ENCODE results near the gene DKKL1.
"Not testable (repeated sequence)": the region's sequence is repeated elsewhere in the genome, so short reads cannot be mapped to it uniquely, and the experiment has no call there.

DKKL1 gene

GRCh38 chr19:49363268-49364082, at the start of gene DKKL1:
Gene DKKL1, plus strand, starts transcription at chr19:49363877. Its CDS starts 122 bp downstream, at chr19:49363999.
- ATAC-seq (peak; percentile 82), DNase-seq (peak; percentile 89)

GRCh38 chr19:49315111-49315510, 48.6 kb upstream of the DKKL1 start:
- ATAC-seq (no peak), DNase-seq (no peak)

GRCh38 chr19:49316284-49316683, 47.4 kb upstream of the DKKL1 start:
- ATAC-seq (no peak), DNase-seq (no peak)

DNA sequence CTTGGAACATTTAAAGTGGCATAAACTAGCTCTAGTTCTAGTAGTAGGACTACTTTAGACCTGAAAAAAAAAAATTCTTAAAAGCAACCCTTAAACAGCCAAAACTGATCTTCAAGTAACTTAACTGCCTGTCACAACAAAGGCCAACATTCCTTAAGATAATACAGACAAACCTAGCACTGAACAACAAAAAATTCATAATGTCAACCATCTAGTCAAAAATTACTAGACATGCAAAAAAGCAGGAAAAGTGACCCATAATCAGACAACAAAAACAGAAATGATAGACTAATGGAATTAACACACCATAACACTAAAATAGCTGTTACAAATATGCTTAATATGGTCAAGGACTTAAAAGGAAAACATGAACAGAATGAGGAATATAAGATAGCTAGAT, 45.4 kb upstream of the DKKL1 start:
- DNase-seq: no peak
- ATAC-seq: no peak

GRCh38 chr19:49324801-49325576, 38.7 kb upstream of the DKKL1 start, which contains the start of gene SLC6A16:
Gene SLC6A16, minus strand, starts transcription at chr19:49325191. Its CDS starts 13,844 bp downstream, at chr19:49311347.
- no peak for DNase-seq
- no peak for ATAC-seq

- not testable (repeated sequence) for DNase-seq, ATAC-seq
These were observed 37.9 kb upstream of the DKKL1 start for GRCh38 chr19:49325756-49326155.

- DNase-seq: no peak
- ATAC-seq: no peak
These were observed 37.4 kb upstream of the DKKL1 start for GRCh38 chr19:49326165-49326704.

- ATAC-seq: peak; percentile 46
- peak; percentile 61 for DNase-seq
These were observed 35.7 kb upstream of the DKKL1 start for GRCh38 chr19:49327878-49328544.

DNA sequence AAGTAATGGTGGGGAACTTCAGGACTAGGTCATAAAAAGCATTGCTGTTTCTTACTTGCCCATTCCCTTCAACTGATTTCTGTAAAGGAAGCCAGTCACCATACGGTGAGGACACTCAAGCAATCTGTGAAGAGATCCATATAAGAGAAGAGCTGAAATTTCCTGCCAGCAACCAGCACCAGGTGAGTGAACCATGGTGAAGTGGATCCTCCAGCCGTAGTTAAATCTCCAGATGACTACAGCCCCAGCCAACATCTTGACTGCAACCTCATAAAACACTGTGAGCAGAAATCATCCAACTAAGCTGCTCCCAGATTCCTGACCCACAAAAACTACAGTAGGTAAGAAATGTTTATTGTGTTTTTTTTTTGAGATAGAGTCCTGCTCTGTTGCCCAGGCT, 34.9 kb upstream of the DKKL1 start:
- no peak for ATAC-seq
- DNase-seq: no peak

DNA sequence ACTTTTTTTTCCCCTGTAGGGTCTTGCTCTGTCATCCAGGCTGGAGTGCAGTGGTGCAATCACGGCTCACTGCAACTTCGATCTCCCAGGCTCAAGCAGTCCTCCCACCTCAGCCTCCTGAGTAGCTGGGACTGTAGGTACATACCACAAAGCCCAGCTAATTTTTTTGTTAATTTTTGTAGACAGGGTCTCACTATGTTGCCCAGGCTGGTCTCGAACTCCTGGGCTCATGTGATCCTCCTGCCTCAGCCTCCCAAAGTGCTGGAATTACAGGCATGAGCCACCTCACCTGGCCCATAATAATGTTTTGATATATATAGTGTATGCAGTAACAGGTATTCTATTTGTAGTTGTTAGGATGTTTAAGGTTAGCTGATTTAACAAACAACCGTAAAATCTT, 32.5 kb upstream of the DKKL1 start:
- not testable (repeated sequence) for ATAC-seq, DNase-seq

DNA sequence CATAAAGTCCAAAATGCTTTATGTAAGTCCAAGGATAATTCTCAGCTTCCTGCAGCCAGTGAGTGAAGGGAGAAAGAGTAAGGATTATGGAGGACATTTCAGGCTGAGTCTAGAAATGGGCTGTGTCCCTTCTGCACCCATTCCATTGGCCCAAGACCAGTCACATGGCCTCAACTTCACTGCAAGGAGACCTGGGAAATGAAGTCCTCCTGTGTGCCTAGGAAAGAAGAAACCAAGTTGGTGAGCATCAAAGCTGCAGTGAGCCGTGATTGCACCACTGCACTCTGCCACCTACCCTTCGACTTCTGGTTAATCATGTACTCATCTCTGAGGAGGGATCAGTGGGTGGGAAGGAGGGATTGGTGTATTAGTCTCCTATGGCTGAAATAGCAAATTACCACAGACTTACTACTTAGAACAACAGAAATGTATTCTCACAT, 32.0 kb upstream of the DKKL1 start:
- ATAC-seq (peak; percentile 69), DNase-seq (peak; percentile 49)

- ATAC-seq, DNase-seq: not testable (repeated sequence)
These were observed 30.8 kb upstream of the DKKL1 start for GRCh38 chr19:49332691-49333417.

- ATAC-seq: no peak
- no peak for DNase-seq
These were observed 30.3 kb upstream of the DKKL1 start for GRCh38 chr19:49333418-49333805.

DNA sequence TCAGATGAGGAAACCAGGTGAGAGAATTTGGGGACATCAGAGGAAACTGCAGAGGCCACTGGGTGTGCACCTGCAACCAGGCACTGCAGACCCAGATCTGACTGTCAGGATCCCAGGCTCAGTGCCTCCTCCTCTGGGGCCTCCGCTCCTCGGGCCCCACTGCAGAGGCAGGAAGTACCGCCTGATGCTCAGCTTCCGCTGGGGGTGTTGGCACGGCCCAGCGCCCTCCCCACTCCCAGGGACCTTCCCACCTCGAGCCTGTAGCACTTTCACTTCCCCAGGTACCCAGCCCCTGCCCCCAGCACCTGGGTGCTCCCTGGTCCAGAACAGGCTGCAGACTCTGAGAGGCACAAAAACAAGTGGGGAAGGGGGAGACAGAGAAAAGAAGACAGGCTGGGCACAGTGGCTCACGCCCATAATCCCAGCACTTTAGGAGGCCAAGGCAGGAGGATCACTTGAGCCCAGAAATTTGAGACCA, 29.8 kb upstream of the DKKL1 start:
- ATAC-seq (peak; percentile 77), DNase-seq (peak; percentile 77)

DNA sequence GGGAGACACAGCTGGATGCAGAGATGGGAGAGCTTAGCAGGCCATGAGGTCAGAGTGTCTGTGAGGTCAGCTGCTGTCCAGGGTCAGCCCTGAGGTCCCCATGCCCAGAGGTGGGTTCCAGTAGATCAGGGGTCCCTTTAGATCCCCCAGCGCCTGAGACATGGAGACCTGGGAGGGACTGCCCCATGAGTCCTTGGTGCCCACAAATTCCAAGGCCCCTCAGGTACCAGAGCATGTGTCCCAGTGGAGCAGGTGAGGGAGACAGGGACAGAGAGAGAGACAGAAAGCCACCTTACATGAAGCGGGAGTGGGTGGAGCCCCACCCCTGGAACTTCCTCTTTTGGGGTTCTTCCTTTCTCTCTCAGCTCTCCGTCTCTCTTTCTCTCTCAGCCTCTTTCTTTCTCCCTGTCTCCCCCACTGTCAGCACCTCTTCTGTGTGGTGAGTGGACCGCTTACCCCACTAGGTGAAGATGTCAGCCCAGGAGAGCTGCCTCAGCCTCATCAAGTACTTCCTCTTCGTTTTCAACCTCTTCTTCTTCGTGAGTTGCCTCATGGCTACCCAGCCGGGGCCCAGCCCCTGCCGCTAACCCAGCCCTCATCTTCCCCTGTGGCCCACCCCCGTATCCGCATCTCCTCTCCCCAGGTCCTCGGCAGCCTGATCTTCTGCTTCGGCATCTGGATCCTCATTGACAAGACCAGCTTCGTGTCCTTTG, 28.4 kb upstream of the DKKL1 start, which contains the start of gene CD37:
Gene CD37 (plus strand): TSS at position 336 of the 713 bp plus-strand sequence. CDS start 135 bp downstream, at position 471.
- DNase-seq (peak; percentile 57), ATAC-seq (peak; percentile 25)

- DNase-seq (peak; percentile 43), ATAC-seq (peak; percentile 24)
These were observed 27.7 kb upstream of the DKKL1 start for GRCh38 chr19:49335784-49336481.

DNA sequence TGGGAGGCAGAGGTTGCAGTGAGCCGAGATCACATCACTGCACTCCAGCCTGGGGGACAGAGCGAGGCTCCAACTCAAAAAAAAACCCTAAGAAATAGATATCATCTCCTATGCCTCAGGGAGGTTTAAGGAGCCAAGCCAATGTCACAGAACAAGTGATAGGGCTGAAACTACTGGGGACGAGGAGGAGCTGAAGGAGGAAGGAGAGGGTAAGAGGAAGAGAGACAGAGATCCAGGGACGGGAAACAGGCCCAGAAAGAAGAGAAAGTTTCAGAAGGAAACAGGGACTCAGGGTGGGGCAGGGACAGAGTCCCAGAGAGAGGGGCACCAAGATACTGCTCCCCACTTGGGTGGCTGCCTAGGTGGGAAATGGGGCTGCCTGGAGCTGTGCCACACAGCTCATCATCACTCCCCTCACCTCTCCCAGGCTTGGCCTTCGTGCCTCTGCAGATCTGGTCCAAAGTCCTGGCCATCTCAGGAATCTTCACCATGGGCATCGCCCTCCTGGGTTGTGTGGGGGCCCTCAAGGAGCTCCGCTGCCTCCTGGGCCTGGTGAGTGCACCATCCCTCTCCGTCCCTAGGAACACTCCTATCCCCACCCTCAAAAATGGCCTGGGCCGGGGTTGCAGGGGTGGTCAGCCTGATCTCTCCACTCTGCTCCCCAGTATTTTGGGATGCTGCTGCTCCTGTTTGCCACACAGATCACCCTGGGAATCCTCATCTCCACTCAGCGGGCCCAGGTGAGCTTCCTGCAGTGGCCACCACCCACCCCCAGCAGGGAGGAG, 27.0 kb upstream of the DKKL1 start:
- DNase-seq: no peak

GRCh38 chr19:49337267-49338022, 26.2 kb upstream of the DKKL1 start:
- no peak for ATAC-seq

More for the DNA sequence above, 27.0 kb upstream of the DKKL1 start:
- ATAC-seq: no peak

More at GRCh38 chr19:49337267-49338022, 26.2 kb upstream of the DKKL1 start:
- no peak for DNase-seq
